GM21786 (cell line): ENCODE results near the gene SLC38A11.

Source experiments
- ATAC-seq: cut with Tn5 transposase; IDR thresholded peaks from one replicate; pipeline ENCODE4 v1.9.1; 2021; ENCODE audit not compliant: unreplicated experiment

SLC38A11 gene

GRCh38 chr2:164846276-164846675 is 109.0 kb downstream of the SLC38A11 start:
- no peak for ATAC-seq
